Esophagus squamous epithelium (tissue), 4 donors: ENCODE results near the gene JUNB.

ENCODE experiments used
- CTCF ChIP-seq, 6 experiments: fragments of 450-650 bp in 4 of 6; fragments of 200-600 bp in 2 of 6; sonication (generic) in 2 of 6; IDR thresholded peaks; one replicate each; pipeline ENCODE4 v1.5.1; 2016 to 2019; ENCODE audit warnings: antibody characterized with exemption in 6 of 6, mild to moderate bottlenecking in 4 of 6, moderate library complexity in 4 of 6
- POLR2A ChIP-seq, 4 donors: fragments of 450-650 bp; IDR thresholded peaks; one replicate each; pipeline ENCODE4 v1.6.1; 2017; ENCODE audit warnings: antibody characterized with exemption in 4 of 4, mild to moderate bottlenecking in 4 of 4, moderate library complexity in 3 of 4

GRCh38 chr19:12754465-12755196, 36.7 kb upstream of the JUNB start:
- no peak for TF ChIP-seq CTCF (IDR thresholded peaks at IDR 0.05)
- TF ChIP-seq POLR2A (IDR thresholded peaks at IDR 0.05): no peak
